Measurements from ENCODE around the gene CPT1B.
"Not testable (repeated sequence)": the region's sequence is repeated elsewhere in the genome, so short reads cannot be mapped to it uniquely, and the experiment has no call there.

CPT1B gene

DNA sequence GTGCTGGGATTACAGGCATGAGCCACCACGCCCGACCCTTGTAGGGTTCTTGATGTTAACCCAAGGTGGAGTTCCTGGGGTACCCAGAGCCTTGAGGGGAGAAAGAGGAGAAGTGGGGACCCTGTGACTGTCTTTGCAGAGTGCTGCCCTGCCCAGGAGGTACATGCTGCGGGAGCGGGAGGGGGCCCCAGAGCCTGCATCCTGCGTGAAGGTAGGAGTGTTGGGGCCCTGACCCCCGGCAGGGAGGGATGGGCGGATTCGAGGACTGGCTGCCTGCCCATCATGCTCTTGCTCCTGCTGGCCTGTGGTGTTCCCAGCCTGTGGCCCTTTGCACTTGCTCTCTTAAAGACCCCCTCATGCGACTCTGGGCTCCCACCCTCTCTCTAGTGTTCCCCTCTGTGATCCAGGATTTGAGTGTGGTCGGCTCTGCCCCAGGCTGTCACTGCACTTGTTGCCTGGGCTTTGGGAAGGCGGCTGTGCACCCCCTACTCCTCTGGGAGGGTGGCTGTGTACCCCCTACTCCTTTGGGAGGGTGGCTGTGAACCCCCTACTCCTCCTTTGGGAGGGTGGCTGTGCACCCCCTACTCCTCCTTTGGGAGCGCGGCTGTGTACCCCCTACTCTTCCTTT, 57.3 kb downstream of the CPT1B start:
- H3K9me3 ChIP-seq (ENCODE audit: insufficient read depth, low read length, severe bottlenecking) = no peaks in the 10 kb centered on the region
- H3K4me3 ChIP-seq (ENCODE audit: low read depth in 1 of 2, low read length in 2 of 2) = no peak overlapping the region
- H3K9ac ChIP-seq (ENCODE audit: low read depth, low read length) = no peak overlapping the region
- H3K4me1 ChIP-seq (ENCODE audit: insufficient read depth, low read length) = peaks cover 25% of the 10 kb centered on the region
- H4K20me1 ChIP-seq (ENCODE audit: insufficient read depth, low read length) = peaks cover 66% of the 10 kb centered on the region
- no peak for ATAC-seq (ENCODE audit: insufficient read depth, low read depth)
- TF ChIP-seq EZH2 (IDR thresholded peaks at IDR 0.05; ENCODE audit: borderline replicate concordance, low read depth, low read length, severe bottlenecking) (no peak), CTCF (IDR thresholded peaks at IDR 0.05; ENCODE audit: borderline replicate concordance, extremely low read depth, low read length, poor library complexity, severe bottlenecking) (no peak)
- peaks cover 78% of the 10 kb centered on the region for H3K36me3 ChIP-seq (ENCODE audit: insufficient read depth, low read length)
- peaks cover 60% of the 10 kb centered on the region for H3K79me2 ChIP-seq (ENCODE audit: insufficient read depth, low read length)
- no peak for DNase-seq
- no peak overlapping the region for H3K4me2 ChIP-seq (ENCODE audit: insufficient read depth, low read length)
- H2AFZ ChIP-seq (ENCODE audit: low read depth, low read length) = no peak overlapping the region
- H3K27ac ChIP-seq (ENCODE audit: low read length) = no peak overlapping the region
- no peaks in the 10 kb centered on the region for H3K27me3 ChIP-seq (ENCODE audit: insufficient read depth, low read length, poor library complexity)

DNA sequence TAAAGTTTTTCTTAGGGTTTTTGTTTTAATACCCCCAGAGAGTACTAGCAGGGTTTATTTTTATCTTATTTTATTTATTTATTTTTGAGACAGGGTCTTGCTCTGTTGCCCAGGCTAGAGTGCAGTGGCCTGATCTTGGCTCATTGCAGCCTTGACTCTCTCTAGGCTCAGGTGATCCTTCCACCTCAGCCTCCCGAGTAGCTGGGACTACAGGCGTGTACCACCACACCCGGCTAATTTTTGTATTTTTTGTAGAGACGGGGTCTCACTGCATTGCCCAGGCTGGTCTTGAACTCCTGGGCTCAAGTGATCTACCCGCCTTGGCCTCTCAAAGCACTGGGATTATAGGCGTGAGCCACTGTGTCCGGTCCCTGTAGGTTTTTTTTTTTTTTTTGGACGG, 58.0 kb downstream of the CPT1B start:
- Histone ChIP-seq H3K79me2 (ENCODE audit: insufficient read depth, low read length) (peaks cover 63% of the 10 kb centered on the region), H4K20me1 (ENCODE audit: insufficient read depth, low read length) (peaks cover 70% of the 10 kb centered on the region), H3K36me3 (ENCODE audit: insufficient read depth, low read length) (peaks cover 82% of the 10 kb centered on the region), H3K4me1 (ENCODE audit: insufficient read depth, low read length) (peaks cover 25% of the 10 kb centered on the region)
- not testable (repeated sequence) for H3K4me2 ChIP-seq (ENCODE audit: insufficient read depth, low read length); DNase-seq; H2AFZ ChIP-seq (ENCODE audit: low read depth, low read length); ATAC-seq (ENCODE audit: insufficient read depth, low read depth); H3K27ac ChIP-seq (ENCODE audit: low read length); H3K4me3 ChIP-seq (ENCODE audit: low read depth in 1 of 2, low read length in 2 of 2); H3K27me3 ChIP-seq (ENCODE audit: insufficient read depth, low read length, poor library complexity); H3K9ac ChIP-seq (ENCODE audit: low read depth, low read length); H3K9me3 ChIP-seq (ENCODE audit: insufficient read depth, low read length, severe bottlenecking)

GRCh38 chr22:50519151-50519550, 59.1 kb downstream of the CPT1B start:
- no peaks in the 10 kb centered on the region for H3K27me3 ChIP-seq (ENCODE audit: insufficient read depth, low read length, poor library complexity)
- no peak for TF ChIP-seq EZH2 (IDR thresholded peaks at IDR 0.05; ENCODE audit: borderline replicate concordance, low read depth, low read length, severe bottlenecking)
- TF ChIP-seq CTCF (IDR thresholded peaks at IDR 0.05; ENCODE audit: borderline replicate concordance, extremely low read depth, low read length, poor library complexity, severe bottlenecking) = no peak
- peaks cover 88% of the 10 kb centered on the region for H3K36me3 ChIP-seq (ENCODE audit: insufficient read depth, low read length)
- peaks cover 72% of the 10 kb centered on the region for H4K20me1 ChIP-seq (ENCODE audit: insufficient read depth, low read length)
- no peak overlapping the region for H3K4me2 ChIP-seq (ENCODE audit: insufficient read depth, low read length)
- no peak overlapping the region for H2AFZ ChIP-seq (ENCODE audit: low read depth, low read length)
- H3K4me1 ChIP-seq (ENCODE audit: insufficient read depth, low read length) = peaks cover 18% of the 10 kb centered on the region
- H3K27ac ChIP-seq (ENCODE audit: low read length) = no peak overlapping the region
- H3K9ac ChIP-seq (ENCODE audit: low read depth, low read length) = no peak overlapping the region
- no peaks in the 10 kb centered on the region for H3K9me3 ChIP-seq (ENCODE audit: insufficient read depth, low read length, severe bottlenecking)
- DNase-seq (no peak), ATAC-seq (ENCODE audit: insufficient read depth, low read depth) (no peak)
- no peak overlapping the region for H3K4me3 ChIP-seq (ENCODE audit: low read depth in 1 of 2, low read length in 2 of 2)
- H3K79me2 ChIP-seq (ENCODE audit: insufficient read depth, low read length) = peaks cover 63% of the 10 kb centered on the region

Data from DND-41 (cell line).